ENCODE measurements around the gene OR2W3. TPM values are rescaled to one million over a fixed set of nuclear protein-coding genes. Genes with fewer than 3 reads are reported as not detected.
A peak's percentile ranks its signal among the peaks of the same experiment; 100 is the strongest.
"Not testable (repeated sequence)": the region's sequence is repeated elsewhere in the genome, so short reads cannot be mapped to it uniquely, and the experiment has no call there.

OR2W3 gene
- total RNA-seq, 1 experiment from 2014 or later: not detected

GRCh38 chr1:247905181-247905580 lies 9.8 kb downstream of the OR2W3 start:
- Histone ChIP-seq H3K36me3 (no peaks in the 10 kb centered on the region), H3K27me3 (no peaks in the 10 kb centered on the region), H3K4me1 (no peaks in the 10 kb centered on the region), H3K27ac (no peak overlapping the region), H3K9me3 (replicated peaks) (no peaks in the 10 kb centered on the region), H3K4me3 (no peak overlapping the region)
- DNase-seq: no peak

GRCh38 chr1:247905910-247906503 lies 10.6 kb downstream of the OR2W3 start:
- H3K9me3 ChIP-seq (replicated peaks): no peaks in the 10 kb centered on the region
- H3K4me3 ChIP-seq: no peak overlapping the region

GRCh38 chr1:247906504-247907047 lies 11.2 kb downstream of the OR2W3 start:
- Histone ChIP-seq H3K27me3 (no peaks in the 10 kb centered on the region), H3K4me3 (no peak overlapping the region), H3K4me1 (no peaks in the 10 kb centered on the region), H3K36me3 (no peaks in the 10 kb centered on the region), H3K9me3 (replicated peaks) (no peaks in the 10 kb centered on the region), H3K27ac (no peak overlapping the region)
- no peak for DNase-seq

More at GRCh38 chr1:247905910-247906503, 10.6 kb downstream of the OR2W3 start:
- Histone ChIP-seq H3K36me3 (no peaks in the 10 kb centered on the region), H3K27me3 (no peaks in the 10 kb centered on the region), H3K4me1 (no peaks in the 10 kb centered on the region), H3K27ac (no peak overlapping the region)
- DNase-seq: no peak

GRCh38 chr1:247908766-247909165 lies 13.4 kb downstream of the OR2W3 start:
- no peak for DNase-seq
- no peaks in the 10 kb centered on the region for H3K36me3 ChIP-seq

GRCh38 chr1:247913786-247914185 lies 18.4 kb downstream of the OR2W3 start:
- no peak overlapping the region for H3K4me3 ChIP-seq

More at GRCh38 chr1:247908766-247909165, 13.4 kb downstream of the OR2W3 start:
- H3K27ac ChIP-seq: no peak overlapping the region
- no peaks in the 10 kb centered on the region for H3K9me3 ChIP-seq (replicated peaks)
- H3K4me3 ChIP-seq: no peak overlapping the region
- no peaks in the 10 kb centered on the region for H3K27me3 ChIP-seq
- no peaks in the 10 kb centered on the region for H3K4me1 ChIP-seq

GRCh38 chr1:247914941-247915662 lies 19.7 kb downstream of the OR2W3 start:
- no peak for DNase-seq
- Histone ChIP-seq H3K27me3 (no peaks in the 10 kb centered on the region), H3K4me3 (no peak overlapping the region), H3K9me3 (replicated peaks) (no peaks in the 10 kb centered on the region), H3K36me3 (no peaks in the 10 kb centered on the region), H3K27ac (no peak overlapping the region), H3K4me1 (no peaks in the 10 kb centered on the region)

More at GRCh38 chr1:247913786-247914185, 18.4 kb downstream of the OR2W3 start:
- Histone ChIP-seq H3K27ac (no peak overlapping the region), H3K36me3 (no peaks in the 10 kb centered on the region), H3K9me3 (replicated peaks) (no peaks in the 10 kb centered on the region), H3K27me3 (no peaks in the 10 kb centered on the region), H3K4me1 (no peaks in the 10 kb centered on the region)
- DNase-seq: no peak

GRCh38 chr1:247919952-247920351 lies 24.6 kb downstream of the OR2W3 start, which contains the start of gene OR2T8:
Gene OR2T8 (plus strand): TSS chr1:247920252. CDS start chr1:247921018, 766 bp downstream.
- Histone ChIP-seq H3K27me3 (no peaks in the 10 kb centered on the region), H3K27ac (no peak within 1 kb of the TSS), H3K4me3 (no peak within 1 kb of the TSS), H3K9me3 (replicated peaks) (no peaks in the 10 kb centered on the region), H3K36me3 (no peaks in the 10 kb centered on the region), H3K4me1 (no peaks in the 10 kb centered on the region)
- no peak for DNase-seq

GRCh38 chr1:247923941-247924340 lies 28.6 kb downstream of the OR2W3 start:
- no peak overlapping the region for H3K27ac ChIP-seq
- H3K4me3 ChIP-seq: no peak overlapping the region
- no peaks in the 10 kb centered on the region for H3K9me3 ChIP-seq (replicated peaks)
- H3K4me1 ChIP-seq: no peaks in the 10 kb centered on the region
- no peak for DNase-seq
- no peaks in the 10 kb centered on the region for H3K27me3 ChIP-seq
- no peaks in the 10 kb centered on the region for H3K36me3 ChIP-seq

- no peak for DNase-seq
- no peaks in the 10 kb centered on the region for H3K9me3 ChIP-seq (replicated peaks)
- H3K27me3 ChIP-seq: no peaks in the 10 kb centered on the region
- H3K27ac ChIP-seq: no peak within 1 kb of the TSS
- no peaks in the 10 kb centered on the region for H3K4me1 ChIP-seq
- no peaks in the 10 kb centered on the region for H3K36me3 ChIP-seq
- H3K4me3 ChIP-seq: no peak within 1 kb of the TSS
Observed at GRCh38 chr1:247924868-247925267, 29.5 kb downstream of the OR2W3 start, which contains the start of gene OR2AJ1. Gene OR2AJ1 (plus strand): TSS chr1:247924889. CDS start chr1:247933769, 8,880 bp downstream.

- Histone ChIP-seq H3K36me3 (no peaks in the 10 kb centered on the region), H3K4me3 (no peak overlapping the region), H3K27me3 (no peaks in the 10 kb centered on the region), H3K9me3 (replicated peaks) (no peaks in the 10 kb centered on the region), H3K27ac (no peak overlapping the region), H3K4me1 (no peaks in the 10 kb centered on the region)
- DNase-seq: no peak
Observed at GRCh38 chr1:247933989-247934388, 38.6 kb downstream of the OR2W3 start.

- no peak for DNase-seq
- Histone ChIP-seq H3K4me3 (no peak overlapping the region), H3K27me3 (no peaks in the 10 kb centered on the region), H3K4me1 (no peaks in the 10 kb centered on the region), H3K9me3 (replicated peaks) (no peaks in the 10 kb centered on the region), H3K36me3 (no peaks in the 10 kb centered on the region), H3K27ac (no peak overlapping the region)
Observed at GRCh38 chr1:247935781-247936180, 40.4 kb downstream of the OR2W3 start.

- no peak for DNase-seq
- H3K36me3 ChIP-seq: no peaks in the 10 kb centered on the region
- no peak overlapping the region for H3K27ac ChIP-seq
- H3K4me3 ChIP-seq: no peak overlapping the region
- H3K9me3 ChIP-seq (replicated peaks): no peaks in the 10 kb centered on the region
- H3K4me1 ChIP-seq: no peaks in the 10 kb centered on the region
- H3K27me3 ChIP-seq: no peaks in the 10 kb centered on the region
Observed at GRCh38 chr1:247936415-247936814, 41.0 kb downstream of the OR2W3 start.

- H3K27me3 ChIP-seq; H3K4me1 ChIP-seq; H3K36me3 ChIP-seq; H3K27ac ChIP-seq; H3K4me3 ChIP-seq; H3K9me3 ChIP-seq (replicated peaks): not testable (repeated sequence)
- peak; percentile 10 to 21 for DNase-seq
Observed at GRCh38 chr1:247936965-247937734, 41.8 kb downstream of the OR2W3 start.

- H3K4me1 ChIP-seq: no peaks in the 10 kb centered on the region
- no peak for DNase-seq
- no peaks in the 10 kb centered on the region for H3K36me3 ChIP-seq
- no peak overlapping the region for H3K4me3 ChIP-seq
- no peaks in the 10 kb centered on the region for H3K9me3 ChIP-seq (replicated peaks)
- H3K27ac ChIP-seq: no peak overlapping the region
- no peaks in the 10 kb centered on the region for H3K27me3 ChIP-seq
Observed at GRCh38 chr1:247942624-247943023, 47.2 kb downstream of the OR2W3 start.

Measured in SJCRH30 (cell line).